ENCODE data around the gene RSAD1. TPM values are rescaled to one million over a fixed set of nuclear protein-coding genes. Genes with fewer than 3 reads are reported as not detected.

The RSAD1 gene
- total RNA-seq, 1 donor from 2014 or later = 33.3 TPM

DNA sequence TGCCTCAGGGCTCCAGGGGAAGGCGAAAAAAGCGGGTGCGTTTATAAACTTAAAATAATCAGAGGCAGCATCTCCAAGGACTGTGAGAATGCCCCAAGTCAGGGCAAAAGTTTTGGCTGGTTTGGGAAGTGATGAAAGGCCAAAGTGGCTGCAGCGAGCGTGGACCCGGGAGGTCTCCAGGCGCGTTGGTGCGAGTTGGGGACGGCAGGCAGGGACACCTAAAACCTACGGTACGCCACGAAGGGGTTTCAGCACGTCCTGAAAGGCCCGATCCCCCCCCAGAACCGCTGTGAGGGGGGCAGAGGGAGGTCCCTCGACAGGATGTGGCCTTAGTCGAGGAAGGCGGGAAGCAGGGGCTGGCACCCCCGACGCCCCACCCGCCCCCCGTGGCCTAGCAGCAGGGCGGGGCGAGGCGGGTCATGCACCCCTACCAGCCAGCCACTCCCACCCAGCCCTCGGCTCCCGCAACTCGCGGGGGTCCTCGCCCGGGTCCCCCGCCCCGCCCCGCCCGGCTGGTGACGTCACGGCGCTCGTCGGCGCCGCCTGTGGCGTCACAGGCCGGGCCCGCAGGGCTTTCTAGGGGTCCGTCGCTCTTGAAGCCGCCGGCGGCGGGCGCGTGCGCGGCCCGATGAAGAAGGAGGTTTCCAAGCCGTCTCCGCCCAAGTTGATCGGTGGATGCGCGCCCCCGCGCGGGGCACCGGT is 29.4 kb downstream of the RSAD1 start, which contains the start of gene MYCBPAP:
TSS of gene MYCBPAP (plus strand) at position 569 of the 702 bp plus-strand sequence. CDS start 236 bp downstream, outside the sequence.
- peak; percentile 88 for ATAC-seq
- intact Hi-C loops (cut with DNase I) = no loop called here
- peak; percentile 92 for DNase-seq (ENCODE audit: low spot score)

DNA sequence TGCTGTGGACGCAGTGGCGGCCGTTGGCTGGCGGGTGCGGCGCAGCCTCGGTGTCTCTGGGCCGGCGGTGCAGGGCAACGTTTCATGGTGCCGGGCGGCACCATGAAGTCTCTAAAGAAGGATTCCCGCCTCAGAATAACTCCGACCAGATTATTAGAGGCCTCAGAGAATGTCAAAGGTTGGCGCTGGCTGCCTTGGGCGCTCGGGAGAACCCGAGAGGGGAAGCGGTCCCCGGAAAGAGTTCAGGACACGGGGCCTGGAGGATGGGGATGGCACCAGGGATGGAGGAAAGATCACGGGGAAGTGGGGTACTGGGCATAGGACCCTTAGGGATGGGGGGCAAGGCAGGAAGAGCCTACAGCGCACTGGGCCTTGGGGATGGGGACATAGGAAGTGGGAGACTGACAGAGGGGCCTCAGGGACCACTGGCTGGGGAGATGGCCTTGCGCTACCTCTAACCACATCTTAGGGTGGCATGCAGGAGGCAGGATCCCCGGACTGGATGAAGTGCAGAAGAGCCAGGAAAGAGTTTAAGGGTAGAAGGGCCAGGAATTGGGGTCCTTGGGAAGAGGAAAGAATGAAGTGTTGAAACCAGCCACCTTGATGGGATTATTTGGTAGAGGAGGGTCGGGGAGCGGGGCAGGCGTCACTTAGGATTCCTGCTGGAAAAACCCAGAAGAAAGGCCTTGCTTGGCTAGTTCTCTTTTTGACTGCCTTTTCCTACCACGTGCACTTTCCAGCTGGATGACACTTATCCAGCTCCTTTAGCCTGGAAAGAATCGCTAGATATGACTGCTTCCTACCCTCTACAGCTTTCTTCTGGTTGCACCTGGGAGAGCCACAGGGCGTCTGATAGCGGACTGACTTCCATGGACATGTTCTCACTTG is 30.2 kb downstream of the RSAD1 start:
- intact Hi-C loops (cut with DNase I) = no loop called here
- DNase-seq (ENCODE audit: low spot score) = no peak
- ATAC-seq = peak; percentile 41

DNA sequence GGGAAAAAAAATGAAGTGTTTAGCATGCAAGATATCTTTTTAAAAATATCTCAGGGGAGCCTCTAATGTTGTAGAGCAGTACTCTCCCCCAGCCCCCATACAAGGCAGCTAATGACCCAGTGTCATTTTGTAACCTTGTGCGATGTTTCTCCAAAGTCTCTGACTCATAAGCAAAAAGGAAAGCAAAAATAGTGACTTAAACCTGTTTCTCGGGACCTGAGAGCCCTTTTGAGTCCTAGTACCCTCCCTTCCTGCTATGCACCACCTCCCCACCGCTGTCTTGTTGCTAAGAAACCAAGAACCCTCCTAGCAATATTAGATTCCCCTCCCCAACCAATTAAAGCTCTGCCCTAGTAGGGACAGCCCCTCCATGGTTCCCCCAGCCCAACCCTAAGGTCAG is 32.4 kb downstream of the RSAD1 start:
- no peak for DNase-seq (ENCODE audit: low spot score)
- ATAC-seq = peak; percentile 11
- intact Hi-C loops (cut with DNase I) = no loop called here

- DNase-seq (ENCODE audit: low spot score) = no peak
- intact Hi-C loops (cut with DNase I) = no loop called here
- ATAC-seq = no peak
Observed at GRCh38 chr17:50513495-50513894, 34.8 kb downstream of the RSAD1 start.

- intact Hi-C loops (cut with DNase I) = no loop called here
- no peak for DNase-seq (ENCODE audit: low spot score)
- ATAC-seq = no peak
Observed at GRCh38 chr17:50514388-50514787, 35.7 kb downstream of the RSAD1 start.

DNA sequence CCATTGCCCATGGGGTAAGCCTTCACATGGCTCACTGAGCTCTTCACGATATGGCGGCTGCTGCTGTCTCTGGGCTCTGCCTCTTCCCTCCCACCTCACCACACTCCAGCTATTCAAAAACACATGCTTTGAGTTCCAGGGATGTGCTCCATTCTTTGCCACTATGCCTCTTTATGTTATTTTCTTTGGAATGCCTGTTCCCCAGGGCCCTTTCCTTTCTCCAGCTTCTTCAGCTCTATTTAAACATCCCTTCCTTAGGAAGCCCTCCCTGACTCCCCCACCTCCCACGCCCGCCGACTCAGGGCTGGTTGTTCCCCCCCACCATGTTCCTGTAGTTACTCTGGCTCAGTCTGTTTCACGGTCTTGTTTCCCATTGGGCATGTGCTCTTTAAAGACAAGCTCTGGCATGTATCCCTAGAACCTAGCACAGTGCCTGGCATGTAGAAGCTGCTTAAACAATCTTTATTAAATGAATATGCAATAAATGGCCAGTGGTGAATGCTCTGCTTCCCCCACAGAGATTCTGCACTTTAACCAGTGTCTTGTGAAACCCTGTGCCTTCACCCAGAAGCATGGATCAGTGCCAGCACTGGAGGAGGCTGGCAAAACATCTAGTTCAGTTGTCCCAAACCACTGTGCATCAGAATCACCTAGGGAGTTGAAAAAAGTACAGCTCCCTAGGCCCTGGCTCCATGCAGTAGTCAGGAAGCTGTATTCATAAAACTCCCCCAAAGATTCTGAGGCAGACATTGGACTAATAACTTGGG is 36.5 kb downstream of the RSAD1 start:
- DNase-seq (ENCODE audit: low spot score) = no peak
- intact Hi-C loops (cut with DNase I) = no loop called here
- ATAC-seq = peak; percentile 26

- ATAC-seq (no peak), DNase-seq (ENCODE audit: low spot score) (no peak)
- intact Hi-C loops (cut with DNase I) = no loop called here
Observed at GRCh38 chr17:50517011-50517410, 38.4 kb downstream of the RSAD1 start.

DNA sequence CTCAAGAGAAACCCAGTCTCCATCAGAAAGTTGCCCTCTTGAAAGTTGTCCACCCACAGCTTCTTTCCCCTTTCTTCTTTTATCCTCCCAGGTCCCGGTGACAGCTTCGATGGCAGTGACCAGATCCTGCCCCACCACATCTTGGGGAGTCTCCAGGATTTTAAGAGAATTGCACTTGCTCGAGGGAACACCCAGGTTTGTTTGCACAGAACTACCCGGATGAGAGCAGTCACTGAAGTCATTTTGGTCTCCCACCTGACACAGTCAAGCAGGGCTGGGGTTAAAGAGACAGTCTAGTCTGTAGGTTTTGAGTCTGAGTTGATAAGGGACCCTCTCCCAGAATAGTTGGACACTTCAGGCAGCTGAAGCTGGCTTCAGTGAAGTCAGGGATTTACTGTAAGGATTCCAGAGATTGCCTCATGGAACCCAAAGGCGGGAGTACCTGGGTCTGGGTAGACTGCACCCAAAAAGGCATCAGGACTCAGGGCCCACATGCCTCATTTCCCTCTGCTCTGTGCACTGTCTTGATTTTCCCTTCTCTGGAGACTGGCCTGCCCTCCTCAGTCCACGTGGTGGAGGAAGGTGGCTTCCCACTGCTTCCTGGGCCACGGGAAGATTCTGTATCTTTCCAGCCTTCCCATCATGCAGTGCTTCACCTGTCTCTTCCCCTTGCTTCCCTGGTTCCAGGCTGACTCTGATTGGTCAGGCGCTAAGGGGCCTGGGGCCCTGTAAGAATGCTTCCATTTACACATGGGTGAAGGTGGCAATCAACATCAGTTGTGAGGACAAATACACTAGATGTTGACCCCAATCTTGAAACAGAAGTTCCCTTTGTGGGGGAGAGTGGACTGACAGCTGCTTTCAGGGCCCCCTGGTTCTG is 39.1 kb downstream of the RSAD1 start:
- no peak for ATAC-seq
- intact Hi-C loops (cut with DNase I) = no loop called here
- no peak for DNase-seq (ENCODE audit: low spot score)

- ATAC-seq = peak; percentile 72
- intact Hi-C loops (cut with DNase I) = no loop called here
- DNase-seq (ENCODE audit: low spot score) = no peak
Observed at GRCh38 chr17:50518384-50519023, 39.8 kb downstream of the RSAD1 start.

DNA sequence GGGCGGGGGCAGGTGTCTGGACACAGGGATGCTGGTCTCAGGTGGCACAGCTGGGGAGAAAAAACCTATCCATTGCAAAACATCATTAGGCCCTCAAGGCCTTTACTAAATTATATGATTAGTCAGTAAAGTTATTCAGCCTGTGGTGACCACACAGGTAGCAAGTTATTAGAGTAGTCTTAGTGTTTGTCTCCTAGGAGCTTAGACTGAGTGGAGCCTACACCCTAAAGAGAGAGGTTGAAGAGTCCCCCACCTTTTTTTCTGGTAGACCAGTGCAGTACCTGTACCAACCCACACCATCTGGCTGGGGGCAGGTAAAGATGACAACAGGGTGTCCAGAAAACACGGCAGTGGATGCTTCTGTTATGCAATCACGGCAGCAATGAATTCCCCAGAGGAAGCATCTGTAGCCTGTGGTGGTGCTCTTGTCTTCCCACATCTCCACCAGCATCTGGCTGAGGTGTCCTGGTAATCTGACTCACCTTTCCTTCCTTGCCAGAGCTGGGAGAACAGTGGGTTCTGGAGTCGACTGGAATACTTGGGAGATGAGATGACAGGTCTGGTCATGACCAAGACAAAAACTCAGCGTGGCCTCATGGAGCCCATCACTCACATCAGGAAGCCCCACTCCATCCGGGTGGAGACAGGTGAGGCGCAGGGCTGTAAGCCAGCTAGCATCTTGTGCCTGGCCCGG is 40.6 kb downstream of the RSAD1 start:
- intact Hi-C loops (cut with DNase I) = no loop called here
- DNase-seq (ENCODE audit: low spot score) (no peak), ATAC-seq (no peak)

GRCh38 chr17:50520483-50520882 is 41.8 kb downstream of the RSAD1 start:
- DNase-seq (ENCODE audit: low spot score) = no peak
- ATAC-seq = no peak
- intact Hi-C loops (cut with DNase I) = no loop called here

DNA sequence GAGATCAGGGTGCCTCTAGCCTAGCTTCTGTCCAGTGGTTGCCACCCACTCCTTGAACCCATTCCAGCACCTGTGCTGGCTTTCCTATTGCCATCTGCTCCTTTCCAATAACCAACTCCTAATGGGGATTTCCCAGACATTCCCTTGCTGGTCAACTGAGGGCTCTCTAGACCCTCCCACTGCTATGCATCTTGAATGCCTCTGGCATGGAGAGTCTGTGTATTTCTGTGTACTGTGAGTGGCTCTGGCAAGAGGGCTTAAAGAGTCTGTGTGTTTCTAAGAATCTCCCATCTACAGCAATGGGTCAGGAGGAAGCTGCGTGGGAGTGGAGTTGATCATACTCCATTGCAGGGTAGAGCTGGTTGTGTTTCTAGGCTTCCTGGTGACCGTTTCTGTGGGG is 42.9 kb downstream of the RSAD1 start:
- intact Hi-C loops (cut with DNase I) = no loop called here
- DNase-seq (ENCODE audit: low spot score) = no peak
- no peak for ATAC-seq

DNA sequence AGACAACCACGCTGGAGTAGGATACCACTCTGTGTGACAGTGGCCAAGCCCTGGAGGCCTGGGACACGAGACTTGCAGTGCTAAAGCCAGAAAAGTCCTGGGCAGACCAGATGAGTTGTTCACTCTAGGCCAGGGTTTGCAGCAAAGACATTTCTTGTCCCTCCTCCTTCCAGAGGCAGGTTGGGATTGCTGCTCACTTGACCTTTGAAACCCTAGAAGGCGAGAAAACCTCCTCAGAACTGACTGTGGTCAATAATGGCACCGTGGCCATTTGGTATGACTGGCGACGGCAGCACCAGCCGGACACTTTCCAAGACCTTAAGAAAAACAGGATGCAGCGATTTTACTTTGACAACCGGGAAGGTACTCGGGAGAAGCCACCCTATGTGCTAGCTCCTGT is 44.1 kb downstream of the RSAD1 start:
- ATAC-seq (no peak), DNase-seq (ENCODE audit: low spot score) (no peak)
- intact Hi-C loops (cut with DNase I) = no loop called here

DNA sequence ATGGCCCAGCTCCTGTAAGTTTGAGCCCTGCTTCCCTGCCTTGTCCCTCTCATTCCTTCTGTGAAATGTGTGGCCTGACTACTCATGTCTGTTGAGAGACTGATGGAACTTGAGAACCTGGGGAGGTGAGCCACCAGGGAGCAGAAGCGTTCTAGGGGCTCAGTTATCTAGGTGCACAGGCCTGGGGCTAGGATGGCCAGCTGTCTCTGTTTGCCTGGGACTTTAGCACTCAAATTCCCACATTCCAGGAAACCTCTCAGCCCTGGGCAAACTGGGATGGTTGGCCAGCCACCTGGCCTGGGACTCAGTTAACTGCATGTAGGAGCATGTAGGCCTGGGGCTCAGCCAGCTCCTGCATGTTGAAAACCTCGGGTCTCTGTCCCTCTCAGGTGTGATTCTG is 44.5 kb downstream of the RSAD1 start:
- ATAC-seq (no peak), DNase-seq (ENCODE audit: low spot score) (no peak)
- intact Hi-C loops (cut with DNase I) = no loop called here

- intact Hi-C loops (cut with DNase I) = no loop called here
- DNase-seq (ENCODE audit: low spot score) = no peak
- ATAC-seq = no peak
Observed at GRCh38 chr17:50524838-50525237, 46.2 kb downstream of the RSAD1 start.

- DNase-seq (ENCODE audit: low spot score) (no peak), ATAC-seq (no peak)
- intact Hi-C loops (cut with DNase I) = no loop called here
Observed at GRCh38 chr17:50527155-50527762, 48.6 kb downstream of the RSAD1 start.

- intact Hi-C loops (cut with DNase I) = no loop called here
- DNase-seq (ENCODE audit: low spot score) = no peak
Observed at GRCh38 chr17:50527949-50528474, 49.4 kb downstream of the RSAD1 start.

More at GRCh38 chr17:50527949-50528474, 49.4 kb downstream of the RSAD1 start:
- ATAC-seq = no peak
